Measurements from ENCODE around the gene LGR4. TPM values are rescaled to one million over a fixed set of nuclear protein-coding genes. Genes with fewer than 3 reads are reported as not detected.

Gene LGR4
- total and polyA plus RNA-seq, 10 of the 15 experiments (the other 5 are each of a cell fraction or from before 2014, with no cell fraction given): under 0.01 to 0.64 (median 0.04) TPM; not detected in 5

- ChIA-PET CTCF (interaction anchor here (1.0 to 2.5 kb wide), 4 partner anchors 9 to 281 kb away, joined by 3 to 6 read pairs (median 3); no protein-coding TSS in a partner anchor), SMC1A (ENCODE audit: uncharacterized antibody, unreplicated experiment) (interaction anchor here (0.7 to 2.2 kb wide), 3 partner anchors 20 to 1300 kb away, joined by 3 to 5 read pairs (median 3); no protein-coding TSS in a partner anchor), POLR2A (no interaction called here), RAD21 (ENCODE audit: unreplicated experiment) (no interaction called here)
- Histone ChIP-seq H3K79me2 (ENCODE audit: control insufficient read depth, insufficient read depth, low read length) (no peaks in the 10 kb centered on the region), H2AFZ (ENCODE audit: control insufficient read depth, low read depth, low read length) (no peak overlapping the region), H4K20me1 (ENCODE audit: control insufficient read depth, insufficient read depth) (no peaks in the 10 kb centered on the region), H3K9me3 (replicated peaks; ENCODE audit: control insufficient read depth, insufficient read depth, low read length) (no peaks in the 10 kb centered on the region), H3K4me2 (ENCODE audit: control insufficient read depth, insufficient read depth) (no peak overlapping the region), H3K4me1 (ENCODE audit: control insufficient read depth, insufficient read depth, low read length) (no peaks in the 10 kb centered on the region), H3K27ac (ENCODE audit: control insufficient read depth, insufficient read depth) (no peak overlapping the region), H3K36me3 (ENCODE audit: control insufficient read depth in 2 of 2, insufficient read depth in 2 of 2, low read length in 1 of 2) (no peaks in the 10 kb centered on the region), H3K27me3 (replicated peaks in 1 of 2; ENCODE audit: control insufficient read depth in 2 of 2, insufficient read depth in 2 of 2, low read length in 1 of 2) (0 out of 4 replicates have a peak, but pooled peaks cover 0 to 3% of the 10 kb centered on the region in 2 experiments), H3K4me3 (no peak overlapping the region), H3K9ac (ENCODE audit: control insufficient read depth, insufficient read depth, low read length) (no peak overlapping the region)
- TF ChIP-seq MTA3 (IDR thresholded peaks at IDR 0.05; ENCODE audit: borderline replicate concordance, low read length) (no peak), JUNB (IDR thresholded peaks at IDR 0.05) (no peak), USF2 (IDR thresholded peaks at IDR 0.05; ENCODE audit: borderline replicate concordance, low read depth, low read length) (no peak), CBX3 (IDR thresholded peaks at IDR 0.05; ENCODE audit: borderline replicate concordance, low read depth) (no peak), USF1 (IDR thresholded peaks at IDR 0.05; ENCODE audit: borderline replicate concordance, extremely low read length, insufficient read depth, low read depth, low read length) (no peak), EED (IDR thresholded peaks at IDR 0.05; ENCODE audit: low read depth) (no peak), RAD51 (IDR thresholded peaks at IDR 0.05) (no peak), CBFB (IDR thresholded peaks at IDR 0.05; ENCODE audit: low read depth) (no peak), IKZF1 (conservative IDR thresholded peaks at IDR 0.05) (no peak), CEBPB (IDR thresholded peaks at IDR 0.05; ENCODE audit: borderline replicate concordance in 1 of 2, low read depth in 2 of 2, low read length in 2 of 2) (no peak), TBL1XR1 (IDR thresholded peaks at IDR 0.05; ENCODE audit: low read depth, low read length) (no peak), SP1 (IDR thresholded peaks at IDR 0.05; ENCODE audit: low read depth, low read length) (no peak)
- ATAC-seq: no peak
- DNase-seq (ENCODE audit: low read depth, low spot score): no peak
- in situ Hi-C loops (cut with MboI): no loop called here
- intact Hi-C loops (cut with micrococcal nuclease; ENCODE audit: unreplicated experiment): no loop called here
- 39% methylated on average over 3 of the region's 3 CpGs for WGBS (ENCODE audit: insufficient coverage, insufficient replicate concordance, low lambda C conversion rate, missing lambda C conversion rate)
- no peak for FAIRE-seq
- no TSS peak for BruUV-seq (replicated peaks)
Measured at GRCh38 chr11:27465629-27466028, 7.0 kb downstream of the LGR4 start.

Data from GM12878 (cell line).